Left lung (tissue), 10 donors: ENCODE results near the gene P3H2. TPM values are rescaled to one million over a fixed set of nuclear protein-coding genes. Genes with fewer than 3 reads are reported as not detected.

Source experiments
- ATAC-seq: fragments of 200-7000 bp; cut with Tn5 transposase; one replicate; pipeline ENCODE4 v1.9.1; 2020; ENCODE audit warnings: moderate library complexity
- DNase-seq, 4 donors: peaks; one replicate each; pipeline ENCODE4 v3.0.0-alpha.2; 2013 to 2020
- H3K27ac ChIP-seq, 2 donors: fragments of 200-600 bp; sonication (generic) in 1 of 2; one replicate each; pipeline versions ENCODE4 v1.5.0 to v1.8.0; 2020 to 2021
- H3K27me3 ChIP-seq, 2 donors: fragments of 200-600 bp; sonication (generic) in 1 of 2; one replicate each; pipeline versions ENCODE4 v1.5.0 to v1.8.0; 2020 to 2021
- H3K36me3 ChIP-seq, 2 donors: fragments of 200-600 bp; sonication (generic) in 1 of 2; one replicate each; pipeline versions ENCODE4 v1.5.0 to v1.8.0; 2020 to 2021
- H3K4me1 ChIP-seq, 2 donors: fragments of 200-600 bp; one replicate each; pipeline ENCODE4 v1.8.0; 2021
- H3K4me3 ChIP-seq, 2 donors: fragments of 200-600 bp; sonication (generic) in 1 of 2; one replicate each; pipeline versions ENCODE4 v1.5.0 to v1.8.0; 2020 to 2021; ENCODE audit warnings: mild to moderate bottlenecking in 1 of 2
- H3K9me3 ChIP-seq, 2 donors: fragments of 200-600 bp; sonication (generic) in 1 of 2; one replicate each; pipeline versions ENCODE4 v1.5.0 to v1.8.0; 2020 to 2021
- CTCF ChIP-seq, 2 donors: fragments of 200-600 bp; sonication (generic) in 1 of 2; IDR thresholded peaks; one replicate each; pipeline versions ENCODE4 v1.5.0 to v1.8.0; 2021; ENCODE audit warnings: antibody characterized with exemption in 2 of 2
- intact Hi-C, 2 donors: fragments of 100-400 bp; cut with DNase I; formaldehyde crosslinking; loops; one replicate each; pipeline versions ENCODE4 v1.11.2 to v1.14.2; 2022
- polyA plus RNA-seq, 6 donors: library from polyadenylated mRNA; unstranded; fragments of 120-200 nt; gene quantifications; one replicate each; pipeline ENCODE4 v1.2.1, GENCODE V29; 2013; ENCODE audit not compliant: insufficient read length in 6 of 6
- total RNA-seq, 2 donors: library from RNA; stranded (reverse); fragmentation: NEBNext Ultra II Directional; extraction: Animal tissue kit (Norgen Biotek cat#: 25700); gene quantifications; one replicate each; pipeline ENCODE4 v1.2.1, GENCODE V29; 2021
- donor health status: DM: no; HTN: yes; CAD: no.
- donor health status: DM: no; HTN: no; CAD: no.

Gene P3H2
- total and polyA plus RNA-seq, 8 donors, result 29.1 to 50.7 (median 36.1) TPM

DNA sequence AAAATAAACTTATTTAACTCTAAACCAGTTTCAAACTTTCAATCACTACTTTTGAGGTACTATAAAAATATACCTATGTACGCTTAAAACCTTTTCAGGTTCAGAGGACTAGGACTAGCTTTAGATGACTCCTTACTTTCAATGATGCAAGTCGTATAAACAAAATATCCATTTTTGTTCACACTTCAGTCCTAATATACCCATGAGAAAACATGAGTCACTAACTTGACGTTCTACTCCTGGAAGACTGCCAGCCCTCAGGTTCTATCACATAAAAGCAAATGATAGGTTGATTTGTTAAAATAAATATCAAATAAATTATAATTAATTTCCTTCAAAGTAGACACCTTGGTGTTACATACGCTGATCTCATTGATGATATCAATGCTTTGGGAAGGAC is 10.6 kb upstream of the P3H2 start:
- no peak for TF ChIP-seq CTCF (IDR thresholded peaks at IDR 0.05)
- Histone ChIP-seq H3K27me3 (peaks cover 0 to 7% of the 10 kb centered on the region in 2 donors), H3K9me3 (no peaks in the 10 kb centered on the region), H3K27ac (no peak overlapping the region), H3K36me3 (no peaks in the 10 kb centered on the region), H3K4me1 (no peaks in the 10 kb centered on the region), H3K4me3 (no peak overlapping the region)
- ATAC-seq, result peak; percentile 34
- intact Hi-C loops, result no loop called here
- DNase-seq, result no peak

DNA sequence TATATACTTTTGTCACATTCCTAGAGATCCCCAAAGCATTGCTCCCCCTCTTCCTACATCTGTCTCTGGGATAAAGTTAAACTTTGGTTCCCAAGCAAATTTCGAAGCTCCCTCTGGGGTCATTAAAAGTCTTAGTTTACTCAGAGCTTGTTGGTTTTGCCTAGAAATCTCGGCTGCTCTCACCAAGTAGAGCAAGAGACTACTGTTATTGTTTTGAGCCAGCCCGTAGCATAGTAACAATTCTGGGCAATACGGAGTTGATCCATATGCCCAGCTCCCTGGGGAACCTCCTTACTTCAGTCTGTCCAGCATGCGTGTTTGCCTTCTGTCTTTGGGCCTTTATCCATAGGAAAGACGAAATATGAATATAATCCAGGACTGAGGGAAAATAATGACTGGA is 10.0 kb upstream of the P3H2 start:
- Histone ChIP-seq H3K36me3 (no peaks in the 10 kb centered on the region), H3K27ac (no peak overlapping the region), H3K27me3 (peaks cover 0 to 7% of the 10 kb centered on the region in 2 donors), H3K4me3 (no peak overlapping the region), H3K9me3 (no peaks in the 10 kb centered on the region), H3K4me1 (no peaks in the 10 kb centered on the region)
- no peak for DNase-seq
- intact Hi-C loops, result no loop called here
- TF ChIP-seq CTCF (IDR thresholded peaks at IDR 0.05), result no peak
- no peak for ATAC-seq

DNA sequence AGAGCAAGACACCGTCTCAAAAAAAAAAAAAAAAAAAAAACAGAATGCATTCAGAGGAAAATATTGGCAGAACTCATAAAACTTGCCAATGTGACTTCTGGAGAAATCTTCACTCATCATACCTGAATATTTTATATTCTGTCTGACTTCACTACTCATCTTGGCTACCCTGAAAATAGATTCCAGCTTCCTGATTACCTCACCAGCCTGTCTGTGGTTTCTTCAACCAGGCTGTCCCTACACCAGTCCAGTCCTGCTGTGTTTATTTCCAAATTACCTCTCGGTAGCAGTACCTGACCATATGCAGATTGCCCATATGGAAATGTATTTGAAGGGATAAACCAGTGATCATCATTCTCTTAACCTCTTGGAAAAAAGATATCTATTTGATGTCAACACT is 9.3 kb upstream of the P3H2 start:
- DNase-seq (no peak), ATAC-seq (no peak)
- Histone ChIP-seq H3K4me1 (no peaks in the 10 kb centered on the region), H3K27me3 (peaks cover 0 to 7% of the 10 kb centered on the region in 2 donors), H3K4me3 (no peak overlapping the region), H3K36me3 (no peaks in the 10 kb centered on the region), H3K27ac (no peak overlapping the region), H3K9me3 (no peaks in the 10 kb centered on the region)
- intact Hi-C loops, result no loop called here
- no peak for TF ChIP-seq CTCF (IDR thresholded peaks at IDR 0.05)

DNA sequence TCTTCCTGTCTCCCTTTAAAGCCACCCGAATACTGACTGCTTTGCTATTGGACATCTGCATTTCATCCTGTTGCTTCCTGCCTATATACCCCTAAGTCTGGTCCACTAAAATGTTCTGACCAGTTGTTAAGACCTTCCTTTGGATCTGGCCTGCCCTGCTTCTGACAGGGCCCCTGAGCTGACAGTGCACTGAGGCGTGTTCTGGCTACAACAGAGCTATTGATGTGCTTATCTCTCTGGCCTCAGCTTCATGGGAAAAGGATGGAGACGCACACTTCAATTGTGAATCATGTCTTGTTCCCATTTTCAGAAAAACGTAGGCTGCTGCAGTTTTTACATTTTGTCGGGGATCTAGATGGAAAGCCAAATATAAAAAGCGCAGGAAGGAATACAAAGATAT is 7.1 kb upstream of the P3H2 start:
- H3K36me3 ChIP-seq, result no peaks in the 10 kb centered on the region
- no peak overlapping the region for H3K4me3 ChIP-seq
- DNase-seq (no peak), ATAC-seq (no peak)
- TF ChIP-seq CTCF (IDR thresholded peaks at IDR 0.05), result no peak
- H3K27ac ChIP-seq, result no peak overlapping the region
- intact Hi-C loops, result no loop called here
- H3K27me3 ChIP-seq, result peaks cover 0 to 7% of the 10 kb centered on the region in 2 donors
- H3K9me3 ChIP-seq, result no peaks in the 10 kb centered on the region
- H3K4me1 ChIP-seq, result no peaks in the 10 kb centered on the region

- ATAC-seq, result no peak
- no peak for DNase-seq
- H3K27ac ChIP-seq, result no peak overlapping the region
- intact Hi-C loops, result no loop called here
- no peak for TF ChIP-seq CTCF (IDR thresholded peaks at IDR 0.05)
- H3K4me1 ChIP-seq, result no peaks in the 10 kb centered on the region
- H3K9me3 ChIP-seq, result no peaks in the 10 kb centered on the region
- no peak overlapping the region for H3K4me3 ChIP-seq
- H3K27me3 ChIP-seq, result peaks cover 0 to 7% of the 10 kb centered on the region in 2 donors
- H3K36me3 ChIP-seq, result no peaks in the 10 kb centered on the region
Observed at GRCh38 chr3:190127195-190127594, 6.5 kb upstream of the P3H2 start.
